Left lung (tissue), 14 donors: ENCODE results near the gene NOG. TPM values are rescaled to one million over a fixed set of nuclear protein-coding genes. Genes with fewer than 3 reads are reported as not detected.

ENCODE experiments used
- ATAC-seq: fragments of 200-7000 bp; cut with Tn5 transposase; one replicate; pipeline ENCODE4 v1.9.1; 2020; ENCODE audit warnings: moderate library complexity
- DNase-seq, 4 donors: peaks; one replicate each; pipeline ENCODE4 v3.0.0-alpha.2; 2013 to 2020
- H3K27ac ChIP-seq, 2 donors: fragments of 200-600 bp; sonication (generic) in 1 of 2; one replicate each; pipeline versions ENCODE4 v1.5.0 to v1.8.0; 2020 to 2021
- H3K27me3 ChIP-seq, 2 donors: fragments of 200-600 bp; sonication (generic) in 1 of 2; one replicate each; pipeline versions ENCODE4 v1.5.0 to v1.8.0; 2020 to 2021
- H3K36me3 ChIP-seq, 2 donors: fragments of 200-600 bp; sonication (generic) in 1 of 2; one replicate each; pipeline versions ENCODE4 v1.5.0 to v1.8.0; 2020 to 2021
- H3K4me1 ChIP-seq, 2 donors: fragments of 200-600 bp; one replicate each; pipeline ENCODE4 v1.8.0; 2021
- H3K4me3 ChIP-seq, 2 donors: fragments of 200-600 bp; sonication (generic) in 1 of 2; one replicate each; pipeline versions ENCODE4 v1.5.0 to v1.8.0; 2020 to 2021; ENCODE audit warnings: mild to moderate bottlenecking in 1 of 2
- H3K9me3 ChIP-seq, 2 donors: fragments of 200-600 bp; sonication (generic) in 1 of 2; one replicate each; pipeline versions ENCODE4 v1.5.0 to v1.8.0; 2020 to 2021
- CTCF ChIP-seq, 2 donors: fragments of 200-600 bp; sonication (generic) in 1 of 2; IDR thresholded peaks; one replicate each; pipeline versions ENCODE4 v1.5.0 to v1.8.0; 2021; ENCODE audit warnings: antibody characterized with exemption in 2 of 2
- intact Hi-C, 2 donors: fragments of 100-400 bp; cut with DNase I; formaldehyde crosslinking; loops; one replicate each; pipeline versions ENCODE4 v1.11.2 to v1.14.2; 2022
- long read RNA-seq, 12 donors: library from polyadenylated mRNA in 2 of 12; unstranded in 2 of 12; transcript quantifications; one replicate each; pipeline ENCODE4 v2.0.0 and lab custom pipeline, GENCODE V29; 2019 to 2026
- polyA plus RNA-seq, 6 donors: library from polyadenylated mRNA; unstranded; fragments of 120-200 nt; gene quantifications; one replicate each; pipeline ENCODE4 v1.2.1, GENCODE V29; 2013; ENCODE audit not compliant: insufficient read length in 6 of 6
- total RNA-seq, 2 donors: library from RNA; stranded (reverse); fragmentation: NEBNext Ultra II Directional; extraction: Animal tissue kit (Norgen Biotek cat#: 25700); gene quantifications; one replicate each; pipeline ENCODE4 v1.2.1, GENCODE V29; 2021
- donor health status: DM: no; HTN: yes; CAD: no.
- donor health status: DM: no; HTN: no; CAD: no.

The NOG gene
- total RNA-seq: 1 to 10 TPM in 1 of 2 donors, under 1 TPM in 1; 0.55 to 2.2 TPM
- 1 to 10 TPM in 5 of 6 donors, under 1 TPM in 1; 0.71 to 1.8 (median 1.2) TPM for polyA plus RNA-seq
- long read RNA-seq, donor 1, partial matches to known transcripts: 0 of 4 reads
- long read RNA-seq, donor 1, other reads (novel, unspliced or antisense): 0 of 4 reads
- long read RNA-seq, donor 2, transcript NOG-201 (1 exons, 1,892 nt): major isoform, 9 of 9 reads
- long read RNA-seq, donor 2, partial matches to known transcripts: 0 of 9 reads
- long read RNA-seq, donor 2, other reads (novel, unspliced or antisense): 0 of 9 reads
- long read RNA-seq, donor 3: 0 reads
- long read RNA-seq, donor 4: 0 reads
- long read RNA-seq, donor 5, partial matches to known transcripts: 0 of 4 reads
- long read RNA-seq, donor 5, other reads (novel, unspliced or antisense): 0 of 4 reads
- long read RNA-seq, donor 6, partial matches to known transcripts: 0 of 1 reads
- long read RNA-seq, donor 6, other reads (novel, unspliced or antisense): 0 of 1 reads
- long read RNA-seq, donor 7, transcript NOG-201 (1 exons, 1,892 nt): major isoform, 7 of 7 reads
- long read RNA-seq, donor 7, partial matches to known transcripts: 0 of 7 reads
- long read RNA-seq, donor 7, other reads (novel, unspliced or antisense): 0 of 7 reads
- long read RNA-seq, donor 8, transcript NOG-201 (1 exons, 1,892 nt): major isoform, 5 of 5 reads
- long read RNA-seq, donor 8, partial matches to known transcripts: 0 of 5 reads
- long read RNA-seq, donor 8, other reads (novel, unspliced or antisense): 0 of 5 reads
- long read RNA-seq, donor 9: 0 reads
- long read RNA-seq, donor 10: 0 reads
- long read RNA-seq, donor 11: 0 reads
- long read RNA-seq, donor 12, transcript NOG-201 (1 exons, 1,892 nt): major isoform, 6 of 6 reads
- long read RNA-seq, donor 12, partial matches to known transcripts: 0 of 6 reads
- long read RNA-seq, donor 12, other reads (novel, unspliced or antisense): 0 of 6 reads

- peak within 1 kb of the TSS; percentile 53 to 58 for H3K27ac ChIP-seq
- DNase-seq: peak; percentile 56 to 91 (median 64)
- peak; percentile 67 for ATAC-seq
These were observed at the start of gene NOG for GRCh38 chr17:56593646-56594319. Gene NOG, plus strand, starts transcription at chr17:56593699. Its CDS starts 525 bp downstream, at chr17:56594224.

GRCh38 chr17:56545106-56545505 lies 48.4 kb upstream of the NOG start:
- DNase-seq (no peak), ATAC-seq (no peak)
- no peaks in the 10 kb centered on the region for H3K36me3 ChIP-seq
- H3K4me1 ChIP-seq: no peaks in the 10 kb centered on the region
- intact Hi-C loops: no loop called here
- no peaks in the 10 kb centered on the region for H3K27me3 ChIP-seq
- TF ChIP-seq CTCF (IDR thresholded peaks at IDR 0.05): no peak
- no peak overlapping the region for H3K4me3 ChIP-seq
- no peak overlapping the region for H3K27ac ChIP-seq
- H3K9me3 ChIP-seq: peaks cover 0 to 1% of the 10 kb centered on the region in 2 donors

More at GRCh38 chr17:56593646-56594319, at the start of gene NOG:
- TF ChIP-seq CTCF (IDR thresholded peaks at IDR 0.05): no peak
- Histone ChIP-seq H3K4me3 (peak within 1 kb of the TSS; percentile 31 to 47), H3K4me1 (peaks cover 13 to 53% of the 10 kb centered on the region in 2 donors), H3K9me3 (no peaks in the 10 kb centered on the region), H3K36me3 (no peaks in the 10 kb centered on the region), H3K27me3 (peaks cover 32 to 96% of the 10 kb centered on the region in 2 donors)
- intact Hi-C loops: loop anchor here in 1 of 2 donors (5.0 to 10.0 kb wide), 2 partner anchors 119 to 191 kb away; no protein-coding TSS in a partner anchor

GRCh38 chr17:56545930-56546329 lies 47.6 kb upstream of the NOG start:
- Histone ChIP-seq H3K4me1 (no peaks in the 10 kb centered on the region), H3K27ac (no peak overlapping the region), H3K4me3 (no peak overlapping the region), H3K9me3 (peaks cover 0 to 1% of the 10 kb centered on the region in 2 donors), H3K27me3 (no peaks in the 10 kb centered on the region), H3K36me3 (no peaks in the 10 kb centered on the region)
- ATAC-seq: no peak
- no peak for DNase-seq
- intact Hi-C loops: no loop called here
- no peak for TF ChIP-seq CTCF (IDR thresholded peaks at IDR 0.05)

- Histone ChIP-seq H3K9me3 (peaks cover 0 to 9% of the 10 kb centered on the region in 2 donors), H3K27ac (no peak overlapping the region), H3K36me3 (no peaks in the 10 kb centered on the region), H3K4me1 (no peaks in the 10 kb centered on the region), H3K4me3 (no peak overlapping the region), H3K27me3 (no peaks in the 10 kb centered on the region)
- intact Hi-C loops: no loop called here
- no peak for ATAC-seq
- TF ChIP-seq CTCF (IDR thresholded peaks at IDR 0.05): no peak
- DNase-seq: no peak
These were observed 44.8 kb upstream of the NOG start for GRCh38 chr17:56548661-56549060.
